Cardiac atrium fibroblast (primary cell): ENCODE results near the gene UBALD2. TPM values are rescaled to one million over a fixed set of nuclear protein-coding genes. Genes with fewer than 3 reads are reported as not detected.

Experiments used
- total RNA-seq: library from RNA; depleted of rRNA; stranded (reverse); fragments of >200 nt; gene quantifications from 2 replicates; pipeline ENCODE4 v1.2.3, GENCODE V29; 2015

UBALD2 gene
- 1.3 and 5.5 TPM in 2 replicates for total RNA-seq

GRCh38 chr17:76264755-76265623, at the start of gene UBALD2:
Gene UBALD2, plus strand, starts transcription at chr17:76265348. Its CDS starts 158 bp downstream, at chr17:76265506.

GRCh38 chr17:76240461-76241203, 24.5 kb upstream of the UBALD2 start, which contains the start of gene RNF157:
Gene RNF157, minus strand, starts transcription at chr17:76240493. Its CDS starts 253 bp downstream, at chr17:76240240.

GRCh38 chr17:76307966-76308338, 42.8 kb downstream of the UBALD2 start, which contains the start of gene QRICH2:
Gene QRICH2, minus strand, starts transcription at chr17:76308276. Its CDS starts 278 bp downstream, at chr17:76307998.

Other genes starting within 250 kb of the UBALD2 start
- gene EVPL, start 238.0 kb upstream of the UBALD2 start, total RNA-seq, result not detected in 2 replicates
- gene SRP68, start 192.8 kb upstream of the UBALD2 start, total RNA-seq, result 19.5 and 24.0 TPM in 2 replicates
- not detected in 2 replicates for gene GALR2, start 190.6 kb upstream of the UBALD2 start, total RNA-seq
- not detected in 2 replicates for gene ZACN, start 186.2 kb upstream of the UBALD2 start, total RNA-seq
- gene EXOC7, start 161.6 kb upstream of the UBALD2 start, total RNA-seq, result 56.0 and 56.1 TPM in 2 replicates
- not detected in 2 replicates for gene FOXJ1, start 124.1 kb upstream of the UBALD2 start, total RNA-seq
- gene RNF157, start 24.9 kb upstream of the UBALD2 start, total RNA-seq, result 0.16 TPM in 1 of 2 replicates, not detected in the other
- 0.65 and 1.4 TPM in 2 replicates for gene QRICH2, start 42.9 kb downstream of the UBALD2 start, total RNA-seq
- 25.9 and 30.7 TPM in 2 replicates for gene PRPSAP1, start 88.6 kb downstream of the UBALD2 start, total RNA-seq
- 46.9 and 52.3 TPM in 2 replicates for gene SPHK1, start 119.3 kb downstream of the UBALD2 start, total RNA-seq
- gene UBE2O, start 187.8 kb downstream of the UBALD2 start, total RNA-seq, result 15.0 and 19.0 TPM in 2 replicates
- 0.49 TPM in 1 of 2 replicates, not detected in the other for gene AANAT, start 202.3 kb downstream of the UBALD2 start, total RNA-seq
- 11.6 and 26.7 TPM in 2 replicates for gene RHBDF2, start 236.1 kb downstream of the UBALD2 start, total RNA-seq